Thyroid gland (tissue), 4 donors: Measurements from ENCODE around the gene KRT5. TPM values are rescaled to one million over a fixed set of nuclear protein-coding genes. Genes with fewer than 3 reads are reported as not detected.

Experiments
- DNase-seq, 2 donors: peaks; one replicate each; pipeline ENCODE4 v3.0.0-alpha.2; 2019
- H3K27ac ChIP-seq, 3 donors: fragments of 200-600 bp; sonication (generic); 1 replicate in 2 of 3; 2 replicates in 1 of 3; pipeline ENCODE4 v1.5.1; 2016 to 2019; ENCODE audit warnings: mild to moderate bottlenecking in 1 of 3, moderate library complexity in 1 of 3
- H3K27me3 ChIP-seq: fragments of 200-600 bp; sonication (generic); one replicate; pipeline ENCODE4 v1.5.1; 2019
- H3K36me3 ChIP-seq, 2 donors: fragments of 200-600 bp; sonication (generic); one replicate each; pipeline ENCODE4 v1.5.1; 2016 to 2019
- H3K4me1 ChIP-seq, 2 donors: fragments of 200-600 bp; sonication (generic); one replicate each; pipeline ENCODE4 v1.5.1; 2017 to 2019
- H3K4me3 ChIP-seq, 3 donors: fragments of 200-600 bp; sonication (generic); replicated peaks in 1 of 3; 1 replicate in 2 of 3; 2 replicates in 1 of 3; pipeline ENCODE4 v1.5.1; 2016; ENCODE audit warnings: mild to moderate bottlenecking in 1 of 3
- H3K9me3 ChIP-seq: fragments of 200-600 bp; sonication (generic); one replicate; pipeline ENCODE4 v1.5.1; 2017
- CTCF ChIP-seq, 6 experiments: fragments of 200-600 bp in 3 of 6; fragments of 450-650 bp in 3 of 6; sonication (generic) in 3 of 6; IDR thresholded peaks; one replicate each; pipeline ENCODE4 v1.5.1; 2016 to 2019; ENCODE audit warnings: antibody characterized with exemption in 6 of 6, mild to moderate bottlenecking in 2 of 6, inconsistent platforms in 1 of 6, moderate library complexity in 1 of 6
- POLR2A ChIP-seq, 2 donors: fragments of 450-650 bp; IDR thresholded peaks; one replicate each; pipeline ENCODE4 v1.6.1; 2017; ENCODE audit warnings: antibody characterized with exemption in 2 of 2, mild to moderate bottlenecking in 2 of 2, moderate library complexity in 1 of 2
- WGBS, 2 donors: methylation state at CpG; one replicate each; pipeline ENCODE4 v1.1.5; 2017; 5-methylcytosine and 5-hydroxymethylcytosine counted together
- intact Hi-C: fragments of 100-400 bp; cut with DNase I; formaldehyde crosslinking; loops from one replicate; pipeline ENCODE4 v1.15.1; 2023
- total RNA-seq, 4 donors: library from RNA; depleted of rRNA; stranded (reverse); fragments of >200 nt; gene quantifications; one replicate each; pipeline ENCODE4 v1.2.3, GENCODE V29; 2016

KRT5 gene
- total RNA-seq, 4 donors from 2014 or later = 1.4 TPM; not detected in 3

- 42 to 75% methylated on average over 1 of the region's 1 CpG for WGBS, 2 donors
- Histone ChIP-seq H3K4me3 (no peak overlapping the region), H3K4me1 (peaks cover 0 to 20% of the 10 kb centered on the region in 2 donors), H3K9me3 (no peaks in the 10 kb centered on the region), H3K27ac (no peak overlapping the region), H3K36me3 (no peaks in the 10 kb centered on the region), H3K27me3 (no peaks in the 10 kb centered on the region)
- TF ChIP-seq POLR2A (IDR thresholded peaks at IDR 0.05) (no peak), CTCF (IDR thresholded peaks at IDR 0.05) (no peak)
- DNase-seq = no peak
- intact Hi-C loops = no loop called here
These were observed 21.2 kb downstream of the KRT5 start for GRCh38 chr12:52498946-52499345.

GRCh38 chr12:52497975-52498374, 22.2 kb downstream of the KRT5 start:
- H3K9me3 ChIP-seq = no peaks in the 10 kb centered on the region
- H3K4me1 ChIP-seq = peaks cover 0 to 24% of the 10 kb centered on the region in 2 donors
- 89 to 95% methylated on average over 7 of the region's 7 CpGs for WGBS, 2 donors
- no peak for DNase-seq
- no peaks in the 10 kb centered on the region for H3K36me3 ChIP-seq
- intact Hi-C loops = no loop called here
- H3K27me3 ChIP-seq = no peaks in the 10 kb centered on the region
- H3K4me3 ChIP-seq = no peak overlapping the region
- TF ChIP-seq POLR2A (IDR thresholded peaks at IDR 0.05) (no peak), CTCF (IDR thresholded peaks at IDR 0.05) (no peak)
- no peak overlapping the region for H3K27ac ChIP-seq

GRCh38 chr12:52496590-52497071, 23.6 kb downstream of the KRT5 start:
- no peak for DNase-seq
- Histone ChIP-seq H3K4me1 (peaks cover 0 to 24% of the 10 kb centered on the region in 2 donors), H3K9me3 (no peaks in the 10 kb centered on the region), H3K4me3 (no peak overlapping the region), H3K27ac (no peak overlapping the region), H3K36me3 (no peaks in the 10 kb centered on the region), H3K27me3 (no peaks in the 10 kb centered on the region)
- TF ChIP-seq CTCF (IDR thresholded peaks at IDR 0.05) (no peak), POLR2A (IDR thresholded peaks at IDR 0.05) (no peak)
- intact Hi-C loops = no loop called here
- 69% methylated on average over 4 of the region's 4 CpGs for WGBS, 2 donors

- WGBS, 2 donors = 74 to 83% methylated on average over 2 of the region's 2 CpGs
- peaks cover 0 to 24% of the 10 kb centered on the region in 2 donors for H3K4me1 ChIP-seq
- H3K9me3 ChIP-seq = no peaks in the 10 kb centered on the region
- no peak overlapping the region for H3K27ac ChIP-seq
- H3K4me3 ChIP-seq = no peak overlapping the region
- H3K36me3 ChIP-seq = no peaks in the 10 kb centered on the region
- intact Hi-C loops = no loop called here
- DNase-seq = no peak
- no peak for TF ChIP-seq CTCF (IDR thresholded peaks at IDR 0.05)
- no peak for TF ChIP-seq POLR2A (IDR thresholded peaks at IDR 0.05)
- no peaks in the 10 kb centered on the region for H3K27me3 ChIP-seq
These were observed 24.1 kb downstream of the KRT5 start for GRCh38 chr12:52496054-52496453.

- no peak overlapping the region for H3K4me3 ChIP-seq
- no peak overlapping the region for H3K27ac ChIP-seq
- no peaks in the 10 kb centered on the region for H3K9me3 ChIP-seq
- 23 to 26% methylated on average over 3 of the region's 3 CpGs for WGBS, 2 donors
- peak; percentile 61 to 68 for DNase-seq
- no peaks in the 10 kb centered on the region for H3K27me3 ChIP-seq
- intact Hi-C loops = no loop called here
- no peaks in the 10 kb centered on the region for H3K36me3 ChIP-seq
- TF ChIP-seq POLR2A (IDR thresholded peaks at IDR 0.05) (no peak), CTCF (IDR thresholded peaks at IDR 0.05) (no peak)
- peaks cover 0 to 24% of the 10 kb centered on the region in 2 donors for H3K4me1 ChIP-seq
These were observed 24.8 kb downstream of the KRT5 start for GRCh38 chr12:52495389-52495788.
